ENCODE data around the gene NOP16.

Gene NOP16

DNA sequence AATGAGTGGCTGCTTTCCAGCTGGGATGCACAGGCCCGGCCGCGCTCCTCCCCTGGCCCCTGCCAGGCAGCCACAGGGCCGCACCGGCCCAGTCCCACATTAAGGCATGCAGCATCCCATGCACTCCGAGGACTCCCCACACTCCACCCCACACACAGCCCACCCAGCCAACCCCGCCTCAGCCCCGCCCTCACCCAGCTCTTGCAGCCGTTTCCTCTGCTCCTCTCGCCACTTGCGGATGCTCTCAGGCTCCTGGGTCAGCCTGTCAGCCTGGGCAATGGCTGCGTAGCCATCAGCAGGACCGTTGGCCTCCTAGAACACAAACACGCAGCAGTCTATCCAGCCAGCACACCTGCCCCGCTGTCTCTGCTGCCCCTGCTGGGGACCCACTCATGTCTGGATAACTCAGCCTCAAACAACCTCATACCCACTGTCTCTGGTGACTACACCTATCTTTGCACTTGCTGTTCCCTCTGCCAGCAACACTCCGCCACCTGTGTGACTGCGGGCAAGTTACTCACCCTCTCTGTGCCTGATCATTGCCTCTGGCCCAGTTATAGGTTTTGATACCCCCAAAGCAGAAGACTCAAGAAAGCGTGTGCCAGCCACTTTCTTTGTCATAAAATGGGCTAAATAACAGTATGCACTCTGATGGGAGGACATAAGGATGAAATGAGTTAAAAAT lies 9.5 kb upstream of the NOP16 start:
- no peak for ATAC-seq
- Mint-ChIP-seq H3K4me3 (no peak overlapping the region), H3K4me1 (no peaks in the 10 kb centered on the region), H3K9me3 (no peaks in the 10 kb centered on the region), H3K27ac (no peak overlapping the region), H3K27me3 (no peaks in the 10 kb centered on the region), H3K36me3 (peaks cover 24% of the 10 kb centered on the region)

DNA sequence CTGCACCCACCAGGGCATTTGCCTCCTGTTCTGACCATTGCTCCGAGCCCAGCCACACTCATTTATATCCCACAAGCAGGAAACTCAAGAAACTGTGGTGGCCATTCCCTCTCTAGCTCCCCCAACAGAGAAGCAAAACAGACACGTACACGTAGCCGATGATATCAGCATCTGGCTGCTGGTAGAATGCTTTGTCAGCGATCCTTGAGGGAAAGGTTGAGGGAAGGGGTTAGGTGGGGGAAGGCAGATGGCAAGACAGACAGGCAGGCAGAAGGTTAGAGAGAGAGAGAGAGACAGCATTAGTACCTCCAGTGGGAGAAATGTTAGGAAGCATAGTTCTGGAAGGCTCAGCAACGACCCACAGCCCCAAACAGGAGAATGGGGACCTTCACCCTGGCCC lies 7.9 kb upstream of the NOP16 start:
- no peak for ATAC-seq
- no peaks in the 10 kb centered on the region for H3K27me3 Mint-ChIP-seq
- no peaks in the 10 kb centered on the region for H3K4me1 Mint-ChIP-seq
- no peaks in the 10 kb centered on the region for H3K9me3 Mint-ChIP-seq
- H3K4me3 Mint-ChIP-seq = no peak overlapping the region
- no peak overlapping the region for H3K27ac Mint-ChIP-seq
- H3K36me3 Mint-ChIP-seq = peaks cover 37% of the 10 kb centered on the region

DNA sequence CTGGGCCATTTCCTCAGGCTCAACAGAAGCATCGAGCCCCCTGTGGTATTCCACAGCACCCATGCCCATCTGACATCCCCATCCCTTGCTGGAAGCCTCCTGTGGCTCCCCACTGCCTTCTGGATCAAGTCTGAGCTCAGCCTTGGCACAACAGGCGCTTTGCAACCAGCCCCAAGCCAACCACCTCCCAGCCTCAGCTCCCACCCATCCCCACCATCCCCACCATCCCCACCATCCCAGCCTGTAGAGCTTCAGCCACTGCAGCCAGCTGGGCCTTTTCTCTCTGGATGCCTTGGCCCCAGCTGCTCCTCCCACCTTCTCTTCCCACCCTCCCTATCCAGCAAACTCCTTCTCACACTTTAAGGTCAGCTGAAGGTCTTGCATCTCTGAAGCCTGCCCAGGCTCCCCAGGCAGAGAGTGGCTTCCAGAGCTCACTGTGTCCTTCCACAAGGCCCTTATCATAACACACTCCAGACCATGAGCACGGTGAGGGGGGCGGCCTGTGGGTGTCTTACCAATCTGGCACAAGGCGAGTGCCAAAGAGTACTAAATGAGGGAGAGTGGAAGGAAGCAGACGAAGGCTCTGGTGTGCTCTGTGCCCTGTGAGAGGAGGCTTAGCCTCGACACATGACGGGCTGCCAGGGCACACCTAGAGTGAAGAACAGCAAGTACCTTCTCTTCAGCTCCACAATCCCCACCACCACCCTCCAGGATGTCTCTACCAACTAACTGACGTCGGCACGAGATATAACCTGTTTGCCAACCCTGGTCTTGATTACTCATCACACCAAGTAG lies 6.7 kb upstream of the NOP16 start:
- Mint-ChIP-seq H3K36me3 (peaks cover 48% of the 10 kb centered on the region), H3K4me3 (no peak overlapping the region), H3K27ac (no peak overlapping the region), H3K9me3 (no peaks in the 10 kb centered on the region), H3K4me1 (peaks cover 4% of the 10 kb centered on the region), H3K27me3 (no peaks in the 10 kb centered on the region)
- ATAC-seq = no peak

DNA sequence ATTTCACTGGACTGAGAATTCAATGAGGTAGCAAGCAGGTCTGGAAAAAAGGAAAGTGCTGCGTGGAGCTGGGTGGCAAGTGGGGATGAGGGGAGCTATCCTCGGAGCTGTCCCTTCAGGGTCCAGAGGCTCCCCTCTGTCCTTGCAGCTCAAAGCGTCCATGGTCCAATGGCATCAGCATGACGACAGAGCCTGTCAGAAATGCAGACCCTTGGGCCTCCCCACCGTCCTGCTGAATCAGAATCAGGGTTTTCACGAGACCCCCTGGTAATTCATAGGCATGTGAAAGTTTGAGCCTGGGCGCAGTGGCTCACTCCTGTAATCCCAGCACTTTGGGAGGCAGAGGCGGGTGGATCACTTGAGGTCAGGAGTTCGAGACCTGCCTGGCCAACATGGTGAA lies 5.7 kb upstream of the NOP16 start:
- Mint-ChIP-seq H3K4me3 (no peak overlapping the region), H3K9me3 (no peaks in the 10 kb centered on the region), H3K4me1 (peaks cover 11% of the 10 kb centered on the region), H3K36me3 (peaks cover 48% of the 10 kb centered on the region), H3K27me3 (no peaks in the 10 kb centered on the region), H3K27ac (no peak overlapping the region)
- no peak for ATAC-seq

DNA sequence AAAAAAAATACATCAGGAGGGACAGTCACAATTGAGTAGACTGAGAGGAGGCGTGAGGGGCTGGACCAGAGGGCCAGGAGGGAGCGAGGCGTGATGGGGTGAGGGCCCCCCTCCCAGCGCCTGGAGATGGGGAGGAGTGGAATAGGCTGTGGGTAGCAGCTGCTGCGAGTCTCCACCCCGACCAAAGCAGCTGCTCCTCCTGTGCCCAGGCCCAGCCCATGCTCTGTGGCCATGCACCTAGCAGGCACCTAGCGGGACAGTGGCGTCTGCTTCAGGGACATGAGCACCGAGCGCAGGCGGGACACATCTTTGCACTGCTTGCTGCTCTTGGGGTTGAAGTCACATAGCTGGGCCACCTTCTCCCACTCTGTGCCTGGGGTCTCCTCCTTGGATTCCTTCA lies 4.1 kb upstream of the NOP16 start:
- no peak for ATAC-seq
- H3K27ac Mint-ChIP-seq = no peak overlapping the region
- peaks cover 18% of the 10 kb centered on the region for H3K4me1 Mint-ChIP-seq
- no peak overlapping the region for H3K4me3 Mint-ChIP-seq
- no peaks in the 10 kb centered on the region for H3K27me3 Mint-ChIP-seq
- peaks cover 42% of the 10 kb centered on the region for H3K36me3 Mint-ChIP-seq
- H3K9me3 Mint-ChIP-seq = no peaks in the 10 kb centered on the region

DNA sequence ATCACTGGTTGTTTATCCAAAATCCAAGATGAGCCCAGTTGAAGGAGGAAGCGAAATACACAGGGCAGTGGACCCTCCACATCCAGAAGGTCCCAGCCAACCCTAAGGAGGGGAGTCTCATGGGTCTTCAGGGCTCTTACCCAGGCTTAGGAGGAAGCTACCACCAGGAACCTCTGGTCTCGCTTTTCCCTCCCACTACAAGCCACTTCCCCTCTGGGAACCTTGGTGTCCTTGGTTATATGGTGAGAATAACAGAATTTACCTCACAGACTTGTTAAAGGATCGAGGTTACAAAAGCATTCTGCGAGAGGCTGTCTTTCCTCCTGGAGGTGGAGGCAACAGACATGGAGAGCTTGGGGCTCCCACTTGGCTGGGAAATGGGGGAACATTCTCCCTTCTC lies 3.6 kb upstream of the NOP16 start:
- no peak overlapping the region for H3K27ac Mint-ChIP-seq
- no peak for ATAC-seq
- H3K27me3 Mint-ChIP-seq = no peaks in the 10 kb centered on the region
- peaks cover 37% of the 10 kb centered on the region for H3K36me3 Mint-ChIP-seq
- H3K4me1 Mint-ChIP-seq = peaks cover 23% of the 10 kb centered on the region
- no peak overlapping the region for H3K4me3 Mint-ChIP-seq
- H3K9me3 Mint-ChIP-seq = no peaks in the 10 kb centered on the region

DNA sequence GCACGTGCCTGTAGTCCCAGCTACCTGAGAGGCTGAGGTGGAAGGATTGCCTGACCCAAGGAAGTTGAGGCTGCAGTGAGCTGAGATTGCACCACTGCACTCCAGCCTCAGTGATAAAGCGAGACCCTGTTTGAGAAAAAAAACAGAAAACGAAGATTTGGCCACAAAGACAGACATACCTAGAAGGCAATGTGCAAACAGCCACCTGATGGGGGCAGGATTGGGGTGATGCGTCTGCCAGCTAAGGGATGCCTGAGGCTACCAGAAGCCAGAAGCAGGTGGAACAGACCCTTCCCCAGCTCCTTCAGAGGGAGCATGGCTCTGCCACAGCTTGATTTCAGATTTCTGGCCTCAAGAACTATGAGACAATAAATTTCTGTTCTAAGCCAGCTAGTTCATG lies 3.1 kb upstream of the NOP16 start:
- Mint-ChIP-seq H3K4me3 (no peak overlapping the region), H3K9me3 (no peaks in the 10 kb centered on the region), H3K4me1 (peaks cover 28% of the 10 kb centered on the region), H3K27ac (no peak overlapping the region), H3K27me3 (no peaks in the 10 kb centered on the region), H3K36me3 (peaks cover 37% of the 10 kb centered on the region)
- no peak for ATAC-seq

DNA sequence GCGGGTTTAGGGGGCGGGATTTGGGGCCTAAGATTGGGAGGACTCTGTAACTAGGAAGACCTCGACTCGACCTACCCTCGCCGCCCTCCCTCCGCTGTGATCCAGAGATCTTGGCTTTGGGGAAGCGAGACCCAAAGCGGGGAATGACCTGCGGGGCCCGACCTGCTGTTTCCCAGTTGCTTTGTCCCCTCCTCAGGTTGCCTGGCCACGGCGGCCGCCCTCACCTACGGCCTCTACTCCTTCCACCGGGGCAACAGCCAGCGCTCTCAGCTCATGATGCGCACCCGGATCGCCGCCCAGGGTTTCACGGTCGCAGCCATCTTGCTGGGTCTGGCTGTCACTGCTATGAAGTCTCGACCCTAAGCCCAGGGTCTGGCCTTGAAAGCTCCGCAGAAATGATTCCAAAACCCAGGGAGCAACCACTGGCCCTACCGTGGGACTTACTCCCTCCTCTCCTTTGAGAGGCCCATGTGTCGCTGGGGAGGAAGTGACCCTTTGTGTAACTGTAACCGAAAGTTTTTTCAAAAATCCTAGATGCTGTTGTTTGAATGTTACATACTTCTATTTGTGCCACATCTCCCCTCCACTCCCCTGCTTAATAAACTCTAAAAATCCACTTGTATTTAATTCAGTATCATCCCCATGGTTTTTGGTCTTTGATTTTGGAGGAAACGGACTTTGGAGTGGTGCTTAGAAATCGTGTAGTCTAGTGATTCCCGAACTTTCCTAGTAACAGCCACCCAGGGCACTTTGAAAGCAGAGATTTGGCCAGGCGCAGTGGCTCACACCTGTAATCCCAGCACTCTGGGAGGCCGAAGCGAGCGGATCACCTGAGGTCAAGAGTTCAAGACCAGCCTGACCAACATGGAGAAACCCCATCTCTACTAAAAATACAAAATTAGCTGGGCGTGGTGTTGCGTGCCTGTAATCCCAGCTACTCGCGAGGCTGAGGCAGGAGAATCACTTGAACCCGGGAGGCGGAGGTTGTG lies 1.0 kb upstream of the NOP16 start:
- H3K4me1 Mint-ChIP-seq = peaks cover 44% of the 10 kb centered on the region

DNA sequence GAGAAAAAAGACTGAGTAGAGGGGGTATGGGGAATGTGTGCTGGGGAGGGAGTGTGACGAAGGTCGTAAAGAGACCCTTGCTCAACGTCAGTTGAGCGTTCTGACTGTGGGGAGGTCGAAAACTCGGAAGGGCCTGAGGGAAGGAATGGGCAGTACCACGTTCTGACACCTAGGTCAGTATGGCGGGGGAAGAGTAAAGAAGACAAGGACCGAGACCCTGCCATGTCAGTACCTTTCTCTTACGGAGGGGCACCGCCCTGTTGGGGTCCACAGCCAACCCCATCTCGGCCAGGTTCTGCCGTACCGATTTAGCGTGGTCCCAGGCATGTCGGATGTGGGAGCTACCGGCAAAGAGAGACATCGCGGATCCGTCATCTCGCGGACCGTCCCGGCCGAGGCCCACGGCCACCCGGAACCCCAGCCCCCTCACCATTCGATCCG lies 375 bp downstream of the NOP16 start:
- peaks cover 62% of the 10 kb centered on the region for H3K36me3 Mint-ChIP-seq
- no peaks in the 10 kb centered on the region for H3K27me3 Mint-ChIP-seq
- H3K9me3 Mint-ChIP-seq = no peaks in the 10 kb centered on the region
- H3K4me3 Mint-ChIP-seq = peak overlapping the region; percentile 98
- peaks cover 44% of the 10 kb centered on the region for H3K4me1 Mint-ChIP-seq
- ATAC-seq = no peak
- H3K27ac Mint-ChIP-seq = peak overlapping the region; percentile 97

More for the DNA sequence above, 1.0 kb upstream of the NOP16 start:
- peak; percentile 59 for ATAC-seq
- peaks cover 48% of the 10 kb centered on the region for H3K36me3 Mint-ChIP-seq
- H3K27ac Mint-ChIP-seq = peak overlapping the region; percentile 97
- H3K9me3 Mint-ChIP-seq = no peaks in the 10 kb centered on the region
- no peaks in the 10 kb centered on the region for H3K27me3 Mint-ChIP-seq
- H3K4me3 Mint-ChIP-seq = peak overlapping the region; percentile 98

DNA sequence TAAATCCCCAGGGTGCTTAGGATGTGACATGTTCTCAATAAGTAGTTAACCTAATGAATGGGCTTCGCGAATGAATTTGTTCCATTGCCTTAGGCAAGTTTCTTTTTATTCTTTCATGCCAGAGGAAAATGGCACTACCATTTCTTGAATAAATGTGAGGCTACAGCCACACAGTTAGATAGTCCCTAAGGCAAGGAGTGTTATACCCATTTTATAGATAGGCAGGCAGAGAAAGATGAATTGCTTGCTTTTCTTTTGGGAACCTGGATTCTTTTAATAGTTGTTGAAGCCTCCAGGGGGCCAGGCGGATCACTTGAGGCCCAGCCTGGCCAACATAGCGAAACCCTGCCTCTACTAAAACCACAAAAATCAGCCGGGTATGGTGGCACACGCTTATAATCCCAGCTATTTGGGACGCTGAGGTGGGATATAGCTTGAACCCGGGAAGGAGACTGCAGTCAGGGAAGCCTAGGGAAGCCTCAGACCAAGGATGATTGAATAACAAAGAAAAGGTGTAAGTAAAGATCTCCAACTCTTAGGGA lies 943 bp downstream of the NOP16 start:
- no peak for ATAC-seq
- no peaks in the 10 kb centered on the region for H3K9me3 Mint-ChIP-seq
- peak overlapping the region; percentile 98 for H3K4me3 Mint-ChIP-seq
- H3K27ac Mint-ChIP-seq = peak overlapping the region; percentile 97
- peaks cover 44% of the 10 kb centered on the region for H3K4me1 Mint-ChIP-seq
- H3K36me3 Mint-ChIP-seq = peaks cover 66% of the 10 kb centered on the region
- no peaks in the 10 kb centered on the region for H3K27me3 Mint-ChIP-seq

DNA sequence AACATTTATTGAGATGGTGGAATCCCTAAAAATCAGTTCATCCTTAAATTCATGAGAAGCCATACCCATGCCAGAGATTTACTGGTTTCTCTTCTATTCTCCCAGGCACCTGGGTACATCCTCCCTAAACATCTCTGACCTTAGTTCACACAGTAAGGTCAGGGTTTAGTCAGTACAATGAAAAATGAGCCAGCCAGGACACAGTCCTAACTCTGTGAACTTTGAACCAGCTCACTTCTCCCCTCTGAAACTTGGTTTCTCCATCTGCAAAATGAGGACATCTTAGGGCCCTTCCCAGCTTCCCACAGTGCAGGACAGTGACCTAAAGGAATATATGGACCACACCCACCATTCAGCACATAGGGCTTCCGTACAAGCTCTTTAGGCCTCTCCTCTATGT lies 1.9 kb downstream of the NOP16 start:
- Mint-ChIP-seq H3K27me3 (no peaks in the 10 kb centered on the region), H3K9me3 (no peaks in the 10 kb centered on the region), H3K36me3 (peaks cover 61% of the 10 kb centered on the region), H3K4me3 (peak overlapping the region; percentile 98), H3K27ac (peak overlapping the region; percentile 97), H3K4me1 (peaks cover 44% of the 10 kb centered on the region)
- ATAC-seq = no peak

DNA sequence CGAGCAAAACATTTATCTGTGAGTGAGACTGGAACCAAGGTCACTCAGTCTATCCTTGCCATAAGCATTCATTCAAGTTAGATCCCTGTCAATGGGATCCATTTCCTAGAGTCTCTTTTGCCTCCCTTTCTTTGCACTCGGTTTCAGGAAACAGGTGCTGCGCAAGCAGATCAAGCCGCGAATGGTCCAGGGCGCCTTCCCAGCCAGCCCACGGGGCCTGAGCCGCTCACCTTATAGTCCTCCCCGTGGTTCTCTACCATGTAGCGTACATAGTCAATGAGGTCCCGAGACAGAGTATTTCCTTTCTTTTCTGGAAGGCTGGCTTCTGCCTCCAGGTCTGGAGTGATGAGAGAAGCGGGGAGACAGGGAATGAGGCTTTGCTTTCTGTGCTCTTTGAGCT lies 3.4 kb downstream of the NOP16 start:
- Mint-ChIP-seq H3K27me3 (no peaks in the 10 kb centered on the region), H3K9me3 (no peaks in the 10 kb centered on the region), H3K36me3 (peaks cover 48% of the 10 kb centered on the region), H3K27ac (no peak overlapping the region), H3K4me1 (peaks cover 46% of the 10 kb centered on the region), H3K4me3 (no peak overlapping the region)
- no peak for ATAC-seq

DNA sequence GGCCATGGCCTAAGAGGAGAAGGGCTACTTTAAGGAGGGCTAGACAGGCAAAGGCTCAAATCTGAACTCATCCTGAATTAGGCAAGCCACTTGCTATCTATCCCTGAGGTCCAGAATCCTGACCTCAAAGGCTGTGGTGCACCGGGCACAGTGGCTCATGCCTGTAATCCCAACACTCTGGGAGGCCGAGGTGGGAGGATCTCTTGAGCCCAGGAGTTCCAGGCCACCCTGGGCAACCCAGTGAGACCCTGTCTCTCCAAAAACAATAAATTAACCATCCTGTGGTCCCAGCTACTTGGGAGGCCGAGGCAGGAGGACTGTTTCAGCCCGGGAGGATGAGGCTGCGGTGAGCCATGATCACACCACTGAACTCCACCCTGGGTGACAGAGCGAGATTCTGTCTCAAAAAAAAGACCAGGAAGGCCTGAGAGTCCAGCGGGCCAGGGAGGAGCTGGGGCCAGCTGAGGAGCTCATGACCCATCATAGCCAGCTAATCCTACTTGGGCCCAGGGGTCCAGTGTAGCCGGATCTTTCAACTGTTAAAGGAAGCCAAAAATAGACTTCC lies 4.0 kb downstream of the NOP16 start:
- H3K27ac Mint-ChIP-seq = no peak overlapping the region
- peaks cover 47% of the 10 kb centered on the region for H3K4me1 Mint-ChIP-seq
- ATAC-seq = no peak
- no peaks in the 10 kb centered on the region for H3K27me3 Mint-ChIP-seq
- peaks cover 48% of the 10 kb centered on the region for H3K36me3 Mint-ChIP-seq
- H3K4me3 Mint-ChIP-seq = no peak overlapping the region
- H3K9me3 Mint-ChIP-seq = no peaks in the 10 kb centered on the region

DNA sequence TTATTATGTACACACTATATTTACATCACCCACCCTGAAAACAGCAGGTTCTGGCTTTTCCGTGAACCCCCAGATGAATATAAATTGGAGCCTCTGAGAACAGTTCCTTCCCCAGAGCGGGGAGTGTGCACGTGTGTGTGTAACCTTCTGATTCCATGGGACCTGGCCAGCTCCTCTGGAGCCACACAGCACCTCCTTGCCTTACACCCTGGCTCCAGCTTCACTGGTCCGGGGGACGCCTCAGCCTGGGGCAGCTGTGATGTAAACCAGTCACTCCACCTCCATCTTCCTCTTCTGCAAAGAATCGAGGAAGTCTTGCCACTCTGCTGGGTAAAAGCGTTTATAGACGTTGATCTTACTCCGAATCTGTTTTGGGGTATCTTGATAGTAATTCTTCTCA lies 4.4 kb downstream of the NOP16 start:
- no peak overlapping the region for H3K4me3 Mint-ChIP-seq
- no peak for ATAC-seq
- H3K4me1 Mint-ChIP-seq = peaks cover 49% of the 10 kb centered on the region
- peaks cover 48% of the 10 kb centered on the region for H3K36me3 Mint-ChIP-seq
- H3K27me3 Mint-ChIP-seq = no peaks in the 10 kb centered on the region
- H3K27ac Mint-ChIP-seq = no peak overlapping the region
- no peaks in the 10 kb centered on the region for H3K9me3 Mint-ChIP-seq

All from stimulated activated memory B cell treated with anti-CD40 and anti-IgM and Interleukin-4, amounts not matched to agents 10 μg/mL and 1 μg/mL and 100 μg/mL, for 72 hours (primary cell).